ENCODE measurements around the gene RSRC2. TPM values are rescaled to one million over a fixed set of nuclear protein-coding genes. Genes with fewer than 3 reads are reported as not detected.

The RSRC2 gene
- total RNA-seq, 1 experiment from 2014 or later: 77.9 TPM

DNA sequence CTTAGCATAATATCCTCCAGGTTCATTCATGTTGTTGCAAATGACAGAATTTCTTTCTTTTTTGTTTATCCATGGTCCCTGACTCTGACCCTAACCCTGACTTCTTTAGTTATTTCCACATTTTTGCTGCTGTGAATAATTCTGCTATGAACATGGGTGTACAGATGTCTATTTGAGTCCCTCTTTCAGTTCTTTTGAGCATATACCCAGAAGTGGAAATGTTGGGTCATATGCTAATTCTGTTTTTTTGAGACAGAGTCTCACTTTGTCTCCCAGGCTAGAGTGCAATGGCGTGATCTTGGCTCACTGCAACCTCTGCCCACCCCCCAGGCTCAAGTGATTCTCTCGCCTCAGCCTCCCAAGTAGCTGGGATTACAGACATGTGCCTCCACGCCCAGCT, 33.4 kb upstream of the RSRC2 start:
- Mint-ChIP-seq H3K27ac (ENCODE audit: unreplicated experiment) (no peak overlapping the region), H3K9me3 (ENCODE audit: unreplicated experiment) (no peaks in the 10 kb centered on the region), H3K4me3 (ENCODE audit: unreplicated experiment) (no peak overlapping the region), H3K27me3 (ENCODE audit: insufficient read depth, unreplicated experiment) (no peaks in the 10 kb centered on the region), H3K36me3 (ENCODE audit: insufficient read depth, unreplicated experiment) (peaks cover 41% of the 10 kb centered on the region), H3K4me1 (ENCODE audit: low read depth, unreplicated experiment) (no peaks in the 10 kb centered on the region)
- H3K27me3 ChIP-seq (replicated peaks; ENCODE audit: control insufficient read depth, insufficient read depth, low read length): no peaks in the 10 kb centered on the region
- no TSS peak for BruUV-seq (replicated peaks)
- no peak overlapping the region for H3K4me3 ChIP-seq (ENCODE audit: low read depth, low read length)
- no peak for DNase-seq
- peaks cover 1% of the 10 kb centered on the region; the same call in 1 of the 2 replicates for H3K36me3 ChIP-seq (ENCODE audit: control insufficient read depth, insufficient read depth, low read length)
- TF ChIP-seq CTCF (IDR thresholded peaks at IDR 0.05; ENCODE audit: insufficient read depth in 1 of 2, low read depth in 1 of 2, low read length in 1 of 2, severe bottlenecking in 1 of 2, unreplicated experiment in 1 of 2): no peak
- H3K9me3 ChIP-seq: no peaks in the 10 kb centered on the region
- intact Hi-C loops (cut with micrococcal nuclease; ENCODE audit: unreplicated experiment): no loop called here
- POLR2A ChIA-PET: no interaction called here
- H3K4me1 ChIP-seq: no peaks in the 10 kb centered on the region
- CTCF ChIA-PET: no interaction called here

DNA sequence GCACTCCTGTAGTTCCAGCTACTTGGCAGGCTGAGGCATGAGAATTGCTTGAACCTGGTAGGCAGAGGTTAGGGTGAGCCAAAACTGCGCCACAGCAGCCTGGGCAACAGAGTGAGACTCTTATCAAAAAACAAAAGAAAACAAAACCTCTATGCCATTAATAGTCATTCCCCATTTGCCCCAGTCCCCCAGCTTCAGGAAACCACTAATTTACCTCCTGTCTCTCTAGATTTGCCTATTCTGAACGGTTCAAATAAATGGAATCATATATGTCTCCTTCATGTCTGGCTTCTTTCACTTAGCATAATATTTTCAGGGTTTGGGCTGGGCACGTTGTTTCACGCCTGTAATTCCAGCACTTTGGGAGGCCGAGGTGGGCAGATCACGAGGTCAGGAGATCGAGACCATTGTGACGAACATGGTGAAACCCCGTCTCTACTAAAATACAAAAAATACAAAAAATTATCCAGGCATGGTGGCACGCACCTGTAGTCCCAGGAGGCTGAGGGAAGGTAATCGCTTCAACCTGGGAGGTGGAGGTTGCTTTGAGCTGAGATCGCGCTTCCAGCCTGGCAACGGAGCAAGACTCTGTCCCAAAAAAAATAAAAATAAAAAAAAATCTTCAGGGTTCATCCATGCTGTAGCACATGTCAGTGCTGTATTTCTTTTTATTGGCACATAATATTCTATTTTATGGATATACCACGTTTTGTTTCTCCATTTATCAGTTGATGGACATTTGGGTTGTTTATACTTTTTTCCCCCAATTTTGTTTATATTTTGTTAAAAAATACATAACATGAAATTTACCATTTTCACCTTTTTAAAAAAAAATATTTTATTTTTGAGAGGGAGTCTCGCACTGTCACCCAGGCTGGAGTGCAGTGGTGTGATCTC, 32.3 kb upstream of the RSRC2 start:
- no TSS peak for BruUV-seq (replicated peaks)
- peaks cover 37% of the 10 kb centered on the region for H3K36me3 Mint-ChIP-seq (ENCODE audit: insufficient read depth, unreplicated experiment)
- no peaks in the 10 kb centered on the region for H3K4me1 Mint-ChIP-seq (ENCODE audit: low read depth, unreplicated experiment)
- H3K27me3 Mint-ChIP-seq (ENCODE audit: insufficient read depth, unreplicated experiment): no peaks in the 10 kb centered on the region
- Histone ChIP-seq H3K9me3 (no peaks in the 10 kb centered on the region), H3K36me3 (ENCODE audit: control insufficient read depth, insufficient read depth, low read length) (peaks cover 1% of the 10 kb centered on the region; the same call in 1 of the 2 replicates), H3K4me3 (ENCODE audit: low read depth, low read length) (no peak overlapping the region), H3K27me3 (replicated peaks; ENCODE audit: control insufficient read depth, insufficient read depth, low read length) (no peaks in the 10 kb centered on the region), H3K4me1 (no peaks in the 10 kb centered on the region)
- DNase-seq: no peak
- CTCF ChIA-PET: no interaction called here
- no peak for TF ChIP-seq CTCF (IDR thresholded peaks at IDR 0.05; ENCODE audit: insufficient read depth in 1 of 2, low read depth in 1 of 2, low read length in 1 of 2, severe bottlenecking in 1 of 2, unreplicated experiment in 1 of 2)
- no peak overlapping the region for H3K27ac Mint-ChIP-seq (ENCODE audit: unreplicated experiment)
- H3K9me3 Mint-ChIP-seq (ENCODE audit: unreplicated experiment): no peaks in the 10 kb centered on the region
- POLR2A ChIA-PET: no interaction called here
- intact Hi-C loops (cut with micrococcal nuclease; ENCODE audit: unreplicated experiment): no loop called here
- H3K4me3 Mint-ChIP-seq (ENCODE audit: unreplicated experiment): no peak overlapping the region

DNA sequence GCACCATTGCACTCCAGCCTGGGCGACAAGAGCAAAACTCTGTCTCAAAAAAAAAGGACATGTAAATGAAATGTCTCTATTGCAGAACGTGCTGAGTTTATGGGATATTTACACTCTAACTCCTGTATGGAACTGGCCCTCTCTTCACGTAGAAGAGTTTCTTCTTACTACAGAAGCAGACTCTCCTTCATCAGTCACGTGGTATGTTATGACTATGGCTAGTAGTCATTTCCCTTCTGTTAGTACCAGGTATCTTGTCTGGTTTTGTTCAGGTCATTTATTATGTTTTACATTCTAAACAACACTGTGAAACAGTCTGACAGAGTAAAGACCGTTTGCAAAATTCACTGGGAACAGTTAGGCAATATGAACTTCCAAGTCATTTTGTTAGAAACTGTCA, 20.6 kb upstream of the RSRC2 start:
- ChIA-PET POLR2A (no interaction called here), CTCF (no interaction called here)
- DNase-seq: no peak
- Histone ChIP-seq H3K4me3 (ENCODE audit: low read depth, low read length) (no peak overlapping the region), H3K9me3 (no peaks in the 10 kb centered on the region), H3K4me1 (no peaks in the 10 kb centered on the region), H3K36me3 (ENCODE audit: control insufficient read depth, insufficient read depth, low read length) (no peaks in the 10 kb centered on the region; the same call in 1 of the 2 replicates), H3K27me3 (replicated peaks; ENCODE audit: control insufficient read depth, insufficient read depth, low read length) (no peaks in the 10 kb centered on the region)
- Mint-ChIP-seq H3K27me3 (ENCODE audit: insufficient read depth, unreplicated experiment) (no peaks in the 10 kb centered on the region), H3K4me3 (ENCODE audit: unreplicated experiment) (no peak overlapping the region), H3K36me3 (ENCODE audit: insufficient read depth, unreplicated experiment) (peaks cover 60% of the 10 kb centered on the region), H3K4me1 (ENCODE audit: low read depth, unreplicated experiment) (no peaks in the 10 kb centered on the region), H3K27ac (ENCODE audit: unreplicated experiment) (no peak overlapping the region), H3K9me3 (ENCODE audit: unreplicated experiment) (no peaks in the 10 kb centered on the region)
- TF ChIP-seq CTCF (IDR thresholded peaks at IDR 0.05; ENCODE audit: insufficient read depth in 1 of 2, low read depth in 1 of 2, low read length in 1 of 2, severe bottlenecking in 1 of 2, unreplicated experiment in 1 of 2): no peak
- intact Hi-C loops (cut with micrococcal nuclease; ENCODE audit: unreplicated experiment): no loop called here
- BruUV-seq (replicated peaks): no TSS peak
